Neural cell (in vitro differentiated cells): ENCODE results near the gene TAS1R2. TPM values are rescaled to one million over a fixed set of nuclear protein-coding genes. Genes with fewer than 3 reads are reported as not detected.

Experiments used
- H2AFZ ChIP-seq: fragments of 200-600, 300-800 bp; sonication (generic), shearing (Covaris generic); 2 replicates; pipeline ENCODE4 v1.6.0; 2014; ENCODE audit warnings: low read depth, mild to moderate bottlenecking, antibody characterized with exemption, low read length, moderate library complexity
- H3F3A ChIP-seq: fragments of 200-600 bp; shearing (Covaris generic); 2 replicates; pipeline ENCODE4 v1.6.1; 2016; ENCODE audit warnings: mild to moderate bottlenecking, moderate library complexity, mixed read lengths, antibody characterized with exemption, low read length; ENCODE audit not compliant: insufficient read depth, poor library complexity, severe bottlenecking
- H3K27ac ChIP-seq: fragments of 200-600, 300-800 bp; sonication (generic), shearing (Covaris generic); 2 replicates; pipeline ENCODE4 v1.5.1; 2014; ENCODE audit warnings: mild to moderate bottlenecking, low read length, moderate library complexity
- H3K27me3 ChIP-seq: fragments of 300-800, 200-600 bp; sonication (generic), shearing (Covaris generic); 2 replicates; pipeline ENCODE4 v1.6.0; 2014; ENCODE audit warnings: mild to moderate bottlenecking, low read depth, low read length, moderate library complexity; ENCODE audit not compliant: insufficient read depth
- H3K36me3 ChIP-seq: fragments of 300-800, 200-600 bp; sonication (generic), shearing (Covaris generic); 2 replicates; pipeline ENCODE4 v1.5.1; 2014; ENCODE audit warnings: mild to moderate bottlenecking, antibody characterized with exemption, low read length, moderate library complexity; ENCODE audit not compliant: insufficient read depth
- H3K4me2 ChIP-seq: fragments of 300-800, 200-600 bp; sonication (generic), shearing (Covaris generic); 2 replicates; pipeline ENCODE4 v1.6.0; 2014; ENCODE audit warnings: mild to moderate bottlenecking, low read length
- H3K4me3 ChIP-seq: fragments of 300-800, 200-600 bp; sonication (generic), shearing (Covaris generic); 2 replicates; pipeline ENCODE4 v1.5.1; 2014; ENCODE audit warnings: mild to moderate bottlenecking, low read length, moderate library complexity
- H3K79me2 ChIP-seq: fragments of 200-600 bp; shearing (Covaris generic); replicated peaks from 2 replicates; pipeline ENCODE4 v1.6.0; 2014; ENCODE audit warnings: mild to moderate bottlenecking, low read length, moderate library complexity; ENCODE audit not compliant: insufficient read depth
- H3K9ac ChIP-seq: fragments of 300-800, 200-600 bp; sonication (generic), shearing (Covaris generic); 2 replicates; pipeline ENCODE4 v1.6.1; 2016; ENCODE audit warnings: mild to moderate bottlenecking, low read length, mixed read lengths
- H3K9me2 ChIP-seq: fragments of 200-600 bp; shearing (Covaris generic); 2 replicates; pipeline ENCODE4 v1.6.1; 2016; ENCODE audit warnings: mild to moderate bottlenecking, low read length, mixed read lengths; ENCODE audit not compliant: insufficient read depth
- H3K9me3 ChIP-seq: fragments of 200-600, 300-800 bp; sonication (generic), shearing (Covaris generic); 2 replicates; pipeline ENCODE4 v1.6.1; 2016; ENCODE audit warnings: mild to moderate bottlenecking, mixed run types, low read length, moderate library complexity, mixed read lengths
- H4K20me1 ChIP-seq: fragments of 200-600 bp; shearing (Covaris generic); 2 replicates; pipeline ENCODE4 v1.6.1; 2016; ENCODE audit warnings: mild to moderate bottlenecking, mixed run types; ENCODE audit not compliant: insufficient read depth
- EP300 ChIP-seq: fragments of 450-650 bp; conservative IDR thresholded peaks from 2 replicates; pipeline ENCODE4 v1.6.1; 2014; ENCODE audit warnings: antibody characterized with exemption, mild to moderate bottlenecking, moderate library complexity; ENCODE audit not compliant: poor library complexity, severe bottlenecking
- EZH2 ChIP-seq: fragments of 200-600, 300-800 bp; shearing (Covaris generic), sonication (generic); IDR thresholded peaks from 2 replicates; pipeline ENCODE4 v1.6.1; 2014; ENCODE audit warnings: antibody characterized with exemption, low read length, borderline replicate concordance, mild to moderate bottlenecking; ENCODE audit not compliant: insufficient read depth, poor library complexity, severe bottlenecking
- MXI1 ChIP-seq: fragments of 450-650 bp; conservative IDR thresholded peaks from 2 replicates; pipeline ENCODE4 v1.6.1; 2014; ENCODE audit warnings: antibody characterized with exemption, mild to moderate bottlenecking; ENCODE audit not compliant: poor library complexity, severe bottlenecking
- POLR2AphosphoS5 ChIP-seq: IDR thresholded peaks from 2 replicates; pipeline ENCODE4 v1.6.1; 2012
- RAD21 ChIP-seq: fragments of 450-650 bp; conservative IDR thresholded peaks from 2 replicates; pipeline ENCODE4 v1.6.1; 2014; ENCODE audit warnings: antibody characterized with exemption, mild to moderate bottlenecking, moderate library complexity
- REST ChIP-seq: IDR thresholded peaks from 2 replicates; pipeline ENCODE4 v1.6.1; 2012; ENCODE audit warnings: borderline replicate concordance
- SMC3 ChIP-seq: fragments of 450-650 bp; conservative IDR thresholded peaks from 2 replicates; pipeline ENCODE4 v1.6.1; 2014; ENCODE audit warnings: antibody characterized with exemption, mild to moderate bottlenecking, moderate library complexity; ENCODE audit not compliant: poor library complexity
- TAF1 ChIP-seq: IDR thresholded peaks from 2 replicates; pipeline ENCODE4 v1.6.1; 2012; ENCODE audit warnings: low read depth
- polyA plus RNA-seq: library from polyadenylated mRNA; depleted of rRNA; stranded (reverse); fragments of >200 nt; gene quantifications from 2 replicates; pipeline ENCODE4 v1.2.3, GENCODE V29; 2014
- TF ChIP-seq, protein P1 (sequence below): fragments of 450-650 bp; IDR thresholded peaks from 2 replicates; pipeline ENCODE4 v1.5.1; 2014; ENCODE audit warnings: antibody characterized with exemption, mild to moderate bottlenecking, moderate library complexity; ENCODE audit not compliant: poor library complexity, severe bottlenecking

The TAS1R2 gene
- polyA plus RNA-seq, 1 donor from 2014 or later: not detected

- TF ChIP-seq POLR2AphosphoS5: no peak
- TF ChIP-seq TAF1: no peak
- no peak for TF ChIP-seq EP300
- no peak for TF ChIP-seq MXI1
- TF ChIP-seq EZH2: no peak
- no peak for TF ChIP-seq RAD21
- no peak for TF ChIP-seq SMC3
- TF ChIP-seq, protein P1, sequence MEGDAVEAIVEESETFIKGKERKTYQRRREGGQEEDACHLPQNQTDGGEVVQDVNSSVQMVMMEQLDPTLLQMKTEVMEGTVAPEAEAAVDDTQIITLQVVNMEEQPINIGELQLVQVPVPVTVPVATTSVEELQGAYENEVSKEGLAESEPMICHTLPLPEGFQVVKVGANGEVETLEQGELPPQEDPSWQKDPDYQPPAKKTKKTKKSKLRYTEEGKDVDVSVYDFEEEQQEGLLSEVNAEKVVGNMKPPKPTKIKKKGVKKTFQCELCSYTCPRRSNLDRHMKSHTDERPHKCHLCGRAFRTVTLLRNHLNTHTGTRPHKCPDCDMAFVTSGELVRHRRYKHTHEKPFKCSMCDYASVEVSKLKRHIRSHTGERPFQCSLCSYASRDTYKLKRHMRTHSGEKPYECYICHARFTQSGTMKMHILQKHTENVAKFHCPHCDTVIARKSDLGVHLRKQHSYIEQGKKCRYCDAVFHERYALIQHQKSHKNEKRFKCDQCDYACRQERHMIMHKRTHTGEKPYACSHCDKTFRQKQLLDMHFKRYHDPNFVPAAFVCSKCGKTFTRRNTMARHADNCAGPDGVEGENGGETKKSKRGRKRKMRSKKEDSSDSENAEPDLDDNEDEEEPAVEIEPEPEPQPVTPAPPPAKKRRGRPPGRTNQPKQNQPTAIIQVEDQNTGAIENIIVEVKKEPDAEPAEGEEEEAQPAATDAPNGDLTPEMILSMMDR: no peak
- Histone ChIP-seq H4K20me1 (no peaks in the 10 kb centered on the region), H3K79me2 (no peaks in the 10 kb centered on the region), H3K9ac (no peak overlapping the region), H3K36me3 (no peaks in the 10 kb centered on the region), H3K27ac (no peak overlapping the region), H3K9me3 (no peaks in the 10 kb centered on the region), H3K27me3 (no peaks in the 10 kb centered on the region), H3K4me3 (no peak overlapping the region), H3K9me2 (no peaks in the 10 kb centered on the region), H2AFZ (no peak overlapping the region), H3F3A (no peaks in the 10 kb centered on the region), H3K4me2 (no peak overlapping the region)
Measured at GRCh38 chr1:18868354-18868753, 8.9 kb upstream of the TAS1R2 start.

DNA sequence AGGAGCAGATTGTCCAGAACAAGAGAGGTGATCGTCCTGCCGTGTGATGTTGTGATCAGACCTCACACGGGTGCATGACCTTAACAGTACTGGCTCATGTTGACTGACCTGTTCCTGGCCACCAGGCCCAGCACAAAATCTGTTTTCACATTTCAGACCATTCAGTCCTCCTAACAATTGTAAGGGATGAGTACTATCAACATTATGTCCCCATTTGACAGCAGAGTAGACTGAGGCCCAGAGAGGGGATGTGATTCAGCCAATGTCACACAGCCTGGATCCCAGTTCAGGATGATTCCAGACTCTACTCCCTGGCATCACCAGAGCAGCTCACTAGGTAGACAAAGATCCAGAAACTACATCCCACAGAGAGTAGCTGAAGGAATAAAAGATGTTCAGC, 7.4 kb upstream of the TAS1R2 start:
- Histone ChIP-seq H3F3A (no peaks in the 10 kb centered on the region), H3K27ac (no peak overlapping the region), H3K27me3 (no peaks in the 10 kb centered on the region), H4K20me1 (no peaks in the 10 kb centered on the region), H3K4me2 (no peak overlapping the region), H3K9me3 (no peaks in the 10 kb centered on the region), H3K36me3 (no peaks in the 10 kb centered on the region), H2AFZ (no peak overlapping the region), H3K9ac (no peak overlapping the region), H3K4me3 (no peak overlapping the region), H3K79me2 (no peaks in the 10 kb centered on the region), H3K9me2 (no peaks in the 10 kb centered on the region)
- TF ChIP-seq MXI1: no peak
- TF ChIP-seq RAD21: no peak
- TF ChIP-seq EZH2: no peak
- TF ChIP-seq SMC3: no peak
- no peak for TF ChIP-seq REST
- TF ChIP-seq, protein P1: no peak
- no peak for TF ChIP-seq POLR2AphosphoS5
- TF ChIP-seq EP300: no peak
- no peak for TF ChIP-seq TAF1
